Midbrain (tissue), 1 donor: ENCODE results near the gene CPNE8.

Experiments
- DNase-seq: peaks from one replicate; lab custom pipeline; 2025; lab: John Stamatoyannopoulos, UW

Gene CPNE8

GRCh38 chr12:38895446-38895845 is 9.9 kb downstream of the CPNE8 start:
- no peak for DNase-seq

GRCh38 chr12:38892976-38893375 is 12.4 kb downstream of the CPNE8 start:
- no peak for DNase-seq

- DNase-seq: no peak
These were observed 13.2 kb downstream of the CPNE8 start for GRCh38 chr12:38892087-38892786.

GRCh38 chr12:38890102-38890855 is 15.1 kb downstream of the CPNE8 start:
- no peak for DNase-seq

GRCh38 chr12:38889297-38889815 is 16.0 kb downstream of the CPNE8 start:
- no peak for DNase-seq

- DNase-seq: no peak
These were observed 17.6 kb downstream of the CPNE8 start for GRCh38 chr12:38887770-38888169.

GRCh38 chr12:38886931-38887330 is 18.5 kb downstream of the CPNE8 start:
- DNase-seq: no peak

- DNase-seq: no peak
These were observed 19.3 kb downstream of the CPNE8 start for GRCh38 chr12:38886064-38886463.

GRCh38 chr12:38884666-38885065 is 20.7 kb downstream of the CPNE8 start:
- no peak for DNase-seq

GRCh38 chr12:38883629-38884134 is 21.7 kb downstream of the CPNE8 start:
- no peak for DNase-seq

GRCh38 chr12:38880288-38880687 is 25.1 kb downstream of the CPNE8 start:
- no peak for DNase-seq

- no peak for DNase-seq
These were observed 26.4 kb downstream of the CPNE8 start for GRCh38 chr12:38878986-38879385.

- DNase-seq: no peak
These were observed 27.1 kb downstream of the CPNE8 start for GRCh38 chr12:38878333-38878705.

- no peak for DNase-seq
These were observed 29.7 kb downstream of the CPNE8 start for GRCh38 chr12:38875586-38876228.

- no peak for DNase-seq
These were observed 32.8 kb downstream of the CPNE8 start for GRCh38 chr12:38872561-38872960.

- no peak for DNase-seq
These were observed 33.2 kb downstream of the CPNE8 start for GRCh38 chr12:38872156-38872555.

- DNase-seq: no peak
These were observed 36.4 kb downstream of the CPNE8 start for GRCh38 chr12:38869036-38869435.

- no peak for DNase-seq
These were observed 54.9 kb downstream of the CPNE8 start for GRCh38 chr12:38850461-38850860.

GRCh38 chr12:38847247-38847646 is 58.1 kb downstream of the CPNE8 start:
- DNase-seq: no peak

GRCh38 chr12:38844267-38844666 is 61.1 kb downstream of the CPNE8 start:
- DNase-seq: no peak

GRCh38 chr12:38838056-38838850 is 67.1 kb downstream of the CPNE8 start:
- DNase-seq: no peak

GRCh38 chr12:38831715-38832114 is 73.7 kb downstream of the CPNE8 start:
- no peak for DNase-seq
